ENCODE measurements around the gene KCNH6.

KCNH6 gene

DNA sequence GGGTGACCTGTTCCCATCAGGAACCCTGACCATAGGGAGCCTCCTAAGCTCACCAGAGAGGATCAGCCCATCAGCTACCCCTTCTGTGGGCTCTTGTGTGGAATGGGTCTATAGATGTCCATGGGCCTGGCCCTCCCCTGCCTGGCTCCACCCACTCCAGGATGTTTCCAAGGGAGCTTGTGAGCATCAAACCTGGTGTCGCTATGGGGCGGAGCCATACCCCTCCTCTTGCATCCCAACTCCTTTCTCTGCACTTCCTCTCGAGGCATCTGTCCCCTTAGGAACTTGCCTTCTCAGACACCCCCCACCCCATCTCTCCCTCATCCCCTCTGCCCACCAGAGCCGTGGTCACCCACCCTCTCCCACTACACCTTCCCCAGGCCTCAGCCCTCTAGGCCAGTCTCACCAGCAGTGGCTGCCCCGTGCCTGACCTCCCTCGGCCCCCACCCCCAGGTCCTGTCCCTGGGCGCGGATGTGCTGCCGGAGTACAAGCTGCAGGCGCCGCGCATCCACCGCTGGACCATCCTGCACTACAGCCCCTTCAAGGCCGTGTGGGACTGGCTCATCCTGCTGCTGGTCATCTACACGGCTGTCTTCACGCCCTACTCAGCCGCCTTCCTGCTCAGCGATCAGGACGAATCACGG, 10.4 kb downstream of the KCNH6 start:
- no peaks in the 10 kb centered on the region for H3K9me3 ChIP-seq (ENCODE audit: control insufficient read depth, low read length)
- no peak overlapping the region for H3K4me3 ChIP-seq (ENCODE audit: low read length)
- peaks cover 17% of the 10 kb centered on the region for H3K27me3 ChIP-seq (ENCODE audit: control insufficient read depth, insufficient read depth, low read length)
- H3K4me1 ChIP-seq (ENCODE audit: control insufficient read depth, insufficient read depth, low read length): no peaks in the 10 kb centered on the region
- no peak overlapping the region for H3K9ac ChIP-seq (ENCODE audit: low read length)
- no peaks in the 10 kb centered on the region for H3K36me3 ChIP-seq (ENCODE audit: control insufficient read depth, insufficient read depth, low read length)

DNA sequence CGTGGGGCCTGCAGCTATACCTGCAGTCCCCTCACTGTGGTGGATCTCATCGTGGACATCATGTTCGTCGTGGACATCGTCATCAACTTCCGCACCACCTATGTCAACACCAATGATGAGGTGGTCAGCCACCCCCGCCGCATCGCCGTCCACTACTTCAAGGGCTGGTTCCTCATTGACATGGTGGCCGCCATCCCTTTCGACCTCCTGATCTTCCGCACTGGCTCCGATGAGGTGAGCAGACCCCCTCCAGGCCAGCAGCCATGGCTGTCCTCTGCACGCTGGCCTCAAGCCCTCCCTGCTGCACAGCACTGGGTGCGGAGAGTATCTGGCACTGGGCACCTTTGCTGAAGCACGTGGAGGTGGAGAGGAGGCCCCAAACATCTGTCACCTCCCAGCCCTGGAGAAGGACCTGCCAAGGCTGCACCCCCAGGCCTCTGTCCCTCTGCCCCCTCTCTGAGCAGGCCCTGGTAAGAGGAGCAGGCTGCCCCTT, 11.0 kb downstream of the KCNH6 start:
- H3K27me3 ChIP-seq (ENCODE audit: control insufficient read depth, insufficient read depth, low read length): peaks cover 22% of the 10 kb centered on the region

DNA sequence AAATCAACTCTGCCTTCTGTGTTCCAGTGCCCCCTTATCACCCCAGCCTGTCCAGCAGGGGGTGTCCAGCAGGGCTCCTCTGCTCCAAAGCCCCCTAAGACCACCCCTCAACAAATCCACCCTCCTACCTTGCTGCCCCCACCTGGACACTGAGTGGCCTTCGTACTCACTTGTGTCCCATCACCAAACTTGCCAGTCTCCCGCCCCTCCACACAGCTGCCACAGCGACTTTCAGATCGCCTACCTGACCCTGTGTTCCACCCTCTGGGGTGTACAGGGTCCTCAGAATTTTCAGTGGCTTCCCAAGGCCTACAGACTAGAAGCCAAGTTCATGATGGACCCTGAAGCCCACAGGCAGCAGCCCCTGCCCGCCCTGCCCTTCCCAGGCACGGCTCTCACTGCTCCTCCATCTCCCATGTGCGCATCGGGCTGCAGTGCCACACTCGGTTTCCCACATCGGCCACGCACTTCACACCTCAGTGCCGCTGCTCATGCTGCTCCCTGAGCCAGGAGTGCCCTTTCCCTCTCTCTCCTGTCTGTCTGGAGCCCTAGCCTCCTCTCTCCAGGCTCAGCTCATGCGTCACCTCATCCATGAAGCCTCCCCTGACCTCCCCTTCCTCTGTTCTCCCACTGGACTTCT, 11.8 kb downstream of the KCNH6 start:
- no peaks in the 10 kb centered on the region for H3K9me3 ChIP-seq (ENCODE audit: control insufficient read depth, low read length)
- no peak overlapping the region for H3K4me3 ChIP-seq (ENCODE audit: low read length)
- no peak overlapping the region for H3K9ac ChIP-seq (ENCODE audit: low read length)
- no peaks in the 10 kb centered on the region for H3K4me1 ChIP-seq (ENCODE audit: control insufficient read depth, insufficient read depth, low read length)
- no peaks in the 10 kb centered on the region for H3K36me3 ChIP-seq (ENCODE audit: control insufficient read depth, insufficient read depth, low read length)
- H3K27me3 ChIP-seq (ENCODE audit: control insufficient read depth, insufficient read depth, low read length): peaks cover 30% of the 10 kb centered on the region

More for the DNA sequence above, 11.0 kb downstream of the KCNH6 start:
- Histone ChIP-seq H3K4me1 (ENCODE audit: control insufficient read depth, insufficient read depth, low read length) (no peaks in the 10 kb centered on the region), H3K9me3 (ENCODE audit: control insufficient read depth, low read length) (no peaks in the 10 kb centered on the region), H3K4me3 (ENCODE audit: low read length) (no peak overlapping the region), H3K36me3 (ENCODE audit: control insufficient read depth, insufficient read depth, low read length) (no peaks in the 10 kb centered on the region), H3K9ac (ENCODE audit: low read length) (no peak overlapping the region)

DNA sequence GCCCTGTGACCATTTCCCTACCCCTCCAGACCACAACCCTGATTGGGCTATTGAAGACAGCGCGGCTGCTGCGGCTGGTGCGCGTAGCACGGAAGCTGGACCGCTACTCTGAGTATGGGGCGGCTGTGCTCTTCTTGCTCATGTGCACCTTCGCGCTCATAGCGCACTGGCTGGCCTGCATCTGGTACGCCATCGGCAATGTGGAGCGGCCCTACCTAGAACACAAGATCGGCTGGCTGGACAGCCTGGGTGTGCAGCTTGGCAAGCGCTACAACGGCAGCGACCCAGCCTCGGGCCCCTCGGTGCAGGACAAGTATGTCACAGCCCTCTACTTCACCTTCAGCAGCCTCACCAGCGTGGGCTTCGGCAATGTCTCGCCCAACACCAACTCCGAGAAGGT, 12.5 kb downstream of the KCNH6 start:
- Histone ChIP-seq H3K36me3 (ENCODE audit: control insufficient read depth, insufficient read depth, low read length) (no peaks in the 10 kb centered on the region), H3K4me3 (ENCODE audit: low read length) (no peak overlapping the region), H3K9me3 (ENCODE audit: control insufficient read depth, low read length) (no peaks in the 10 kb centered on the region), H3K9ac (ENCODE audit: low read length) (no peak overlapping the region), H3K27me3 (ENCODE audit: control insufficient read depth, insufficient read depth, low read length) (peaks cover 30% of the 10 kb centered on the region), H3K4me1 (ENCODE audit: control insufficient read depth, insufficient read depth, low read length) (no peaks in the 10 kb centered on the region)

DNA sequence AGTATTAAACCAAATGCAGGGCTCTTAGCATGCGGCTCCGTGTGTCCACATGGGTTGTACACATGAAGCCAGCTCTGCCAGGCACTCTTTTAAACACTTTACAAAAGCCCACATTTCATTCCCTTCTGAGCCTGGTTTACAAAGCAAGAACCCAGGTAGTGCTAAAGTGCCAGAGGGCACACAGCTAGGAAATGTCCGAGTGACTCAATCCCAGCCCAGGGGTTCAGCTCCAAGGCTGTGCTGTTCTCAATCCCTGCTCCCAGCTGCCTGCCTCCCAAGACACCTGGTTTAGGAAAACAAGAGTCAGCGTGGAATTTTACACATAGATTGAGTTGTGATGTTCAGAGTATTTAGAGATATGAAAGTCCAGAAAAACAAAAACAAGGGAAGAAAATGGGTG, 13.8 kb downstream of the KCNH6 start:
- no peak overlapping the region for H3K9ac ChIP-seq (ENCODE audit: low read length)
- H3K9me3 ChIP-seq (ENCODE audit: control insufficient read depth, low read length): no peaks in the 10 kb centered on the region
- H3K36me3 ChIP-seq (ENCODE audit: control insufficient read depth, insufficient read depth, low read length): no peaks in the 10 kb centered on the region
- no peaks in the 10 kb centered on the region for H3K4me1 ChIP-seq (ENCODE audit: control insufficient read depth, insufficient read depth, low read length)
- H3K4me3 ChIP-seq (ENCODE audit: low read length): no peak overlapping the region
- H3K27me3 ChIP-seq (ENCODE audit: control insufficient read depth, insufficient read depth, low read length): peaks cover 30% of the 10 kb centered on the region

DNA sequence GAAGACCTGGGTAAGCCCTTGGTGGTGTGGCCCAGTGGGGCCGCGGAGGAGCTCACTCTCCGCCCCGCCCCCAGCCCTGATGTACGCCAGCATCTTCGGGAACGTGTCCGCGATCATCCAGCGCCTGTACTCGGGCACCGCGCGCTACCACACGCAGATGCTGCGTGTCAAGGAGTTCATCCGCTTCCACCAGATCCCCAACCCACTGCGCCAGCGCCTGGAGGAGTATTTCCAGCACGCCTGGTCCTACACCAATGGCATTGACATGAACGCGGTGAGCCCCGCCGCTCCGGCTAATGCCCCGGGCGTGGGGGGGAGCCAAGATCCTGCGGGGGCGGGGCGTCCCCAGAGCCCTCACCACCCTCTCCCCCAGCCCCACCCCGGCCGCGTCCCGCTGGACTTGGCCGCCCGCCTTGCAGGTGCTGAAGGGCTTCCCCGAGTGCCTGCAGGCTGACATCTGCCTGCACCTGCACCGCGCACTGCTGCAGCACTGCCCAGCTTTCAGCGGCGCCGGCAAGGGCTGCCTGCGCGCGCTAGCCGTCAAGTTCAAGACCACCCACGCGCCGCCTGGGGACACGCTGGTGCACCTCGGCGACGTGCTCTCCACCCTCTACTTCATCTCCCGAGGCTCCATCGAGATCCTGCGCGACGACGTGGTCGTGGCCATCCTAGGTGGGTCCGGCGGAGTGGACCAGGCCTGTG, 15.0 kb downstream of the KCNH6 start:
- H3K36me3 ChIP-seq (ENCODE audit: control insufficient read depth, insufficient read depth, low read length): no peaks in the 10 kb centered on the region
- peaks cover 4% of the 10 kb centered on the region for H3K4me1 ChIP-seq (ENCODE audit: control insufficient read depth, insufficient read depth, low read length)
- H3K9me3 ChIP-seq (ENCODE audit: control insufficient read depth, low read length): no peaks in the 10 kb centered on the region
- peaks cover 30% of the 10 kb centered on the region for H3K27me3 ChIP-seq (ENCODE audit: control insufficient read depth, insufficient read depth, low read length)
- no peak overlapping the region for H3K9ac ChIP-seq (ENCODE audit: low read length)
- no peak overlapping the region for H3K4me3 ChIP-seq (ENCODE audit: low read length)

DNA sequence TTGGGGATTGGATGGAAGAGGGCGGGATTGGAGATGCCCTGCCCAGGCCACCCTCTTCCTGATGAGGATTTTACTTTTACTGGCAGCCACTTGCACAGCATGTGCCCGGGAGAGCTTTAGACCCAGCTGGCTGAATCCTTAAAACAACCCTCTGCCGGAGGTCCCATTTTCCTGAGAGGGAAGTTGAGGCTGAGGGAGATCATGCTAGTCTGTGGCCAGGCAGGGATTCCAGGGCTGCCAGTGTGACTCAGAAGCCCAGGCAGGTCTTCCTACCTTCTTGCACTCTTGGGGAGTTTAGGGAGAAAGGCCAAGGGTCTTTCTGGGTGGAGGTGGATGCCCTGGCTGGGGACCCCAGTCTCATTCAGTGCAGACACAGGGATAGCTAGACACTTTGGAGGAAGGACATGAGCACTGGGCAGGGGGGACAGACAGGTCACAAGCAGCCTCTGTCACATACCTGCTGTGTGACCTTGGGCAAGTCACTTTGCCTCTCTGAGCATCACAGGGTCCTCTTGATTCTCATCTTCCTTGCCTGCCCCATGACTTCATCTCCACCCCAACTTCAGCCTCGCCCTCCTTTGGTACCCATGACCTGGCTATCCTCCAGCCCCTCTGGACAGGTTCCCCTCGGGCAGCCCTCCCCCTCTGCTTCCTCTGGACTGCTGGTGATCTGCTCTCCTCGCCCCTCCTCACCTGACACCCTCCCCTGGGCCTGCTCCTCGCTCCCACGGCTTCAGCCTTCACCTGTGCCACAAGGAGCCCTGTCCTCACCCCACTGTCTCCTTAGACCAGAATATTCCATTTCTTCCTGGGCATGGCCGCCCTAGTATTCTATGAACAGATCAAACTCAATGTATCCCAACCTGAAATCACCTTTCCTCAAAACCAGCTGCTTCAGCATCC, 15.8 kb downstream of the KCNH6 start:
- H3K4me3 ChIP-seq (ENCODE audit: low read length): no peak overlapping the region
- peaks cover 30% of the 10 kb centered on the region for H3K27me3 ChIP-seq (ENCODE audit: control insufficient read depth, insufficient read depth, low read length)
- no peak overlapping the region for H3K9ac ChIP-seq (ENCODE audit: low read length)

DNA sequence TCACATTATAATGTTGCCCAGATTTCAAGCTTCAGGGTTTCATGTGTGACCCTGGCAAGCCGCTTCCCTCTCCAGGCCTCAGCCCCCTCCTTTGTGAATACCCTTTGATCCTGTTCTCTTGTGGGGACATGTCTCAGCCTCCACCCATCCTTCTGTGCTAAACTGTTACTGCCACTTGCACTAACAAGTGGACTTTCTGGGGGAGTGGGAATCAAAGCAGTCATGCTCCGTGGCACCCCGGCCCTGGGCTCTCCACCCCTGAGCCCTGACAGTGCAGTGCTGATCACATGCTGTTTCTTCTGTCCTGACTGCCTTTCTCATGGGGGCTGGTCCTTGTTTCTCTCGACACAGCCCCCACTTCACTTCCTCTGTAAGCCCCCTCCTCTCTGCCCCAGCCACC, 17.4 kb downstream of the KCNH6 start:
- Histone ChIP-seq H3K9me3 (ENCODE audit: control insufficient read depth, low read length) (no peaks in the 10 kb centered on the region), H3K27me3 (ENCODE audit: control insufficient read depth, insufficient read depth, low read length) (peaks cover 30% of the 10 kb centered on the region)

More for the DNA sequence above, 15.8 kb downstream of the KCNH6 start:
- Histone ChIP-seq H3K9me3 (ENCODE audit: control insufficient read depth, low read length) (no peaks in the 10 kb centered on the region), H3K4me1 (ENCODE audit: control insufficient read depth, insufficient read depth, low read length) (peaks cover 6% of the 10 kb centered on the region), H3K36me3 (ENCODE audit: control insufficient read depth, insufficient read depth, low read length) (no peaks in the 10 kb centered on the region)

DNA sequence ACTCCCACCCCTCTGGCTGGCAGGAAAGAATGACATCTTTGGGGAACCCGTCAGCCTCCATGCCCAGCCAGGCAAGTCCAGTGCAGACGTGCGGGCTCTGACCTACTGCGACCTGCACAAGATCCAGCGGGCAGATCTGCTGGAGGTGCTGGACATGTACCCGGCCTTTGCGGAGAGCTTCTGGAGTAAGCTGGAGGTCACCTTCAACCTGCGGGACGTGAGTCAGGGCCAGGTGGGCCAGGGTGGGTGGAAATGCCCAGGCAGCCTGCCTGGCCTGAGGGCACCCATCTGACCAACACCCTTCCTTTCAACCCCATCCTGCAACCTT, 19.0 kb downstream of the KCNH6 start:
- Histone ChIP-seq H3K9ac (ENCODE audit: low read length) (no peak overlapping the region), H3K27me3 (ENCODE audit: control insufficient read depth, insufficient read depth, low read length) (peaks cover 27% of the 10 kb centered on the region), H3K9me3 (ENCODE audit: control insufficient read depth, low read length) (no peaks in the 10 kb centered on the region), H3K4me3 (ENCODE audit: low read length) (no peak overlapping the region), H3K4me1 (ENCODE audit: control insufficient read depth, insufficient read depth, low read length) (peaks cover 6% of the 10 kb centered on the region), H3K36me3 (ENCODE audit: control insufficient read depth, insufficient read depth, low read length) (no peaks in the 10 kb centered on the region)

More for the DNA sequence above, 17.4 kb downstream of the KCNH6 start:
- H3K9ac ChIP-seq (ENCODE audit: low read length): no peak overlapping the region
- H3K36me3 ChIP-seq (ENCODE audit: control insufficient read depth, insufficient read depth, low read length): no peaks in the 10 kb centered on the region
- H3K4me3 ChIP-seq (ENCODE audit: low read length): no peak overlapping the region
- H3K4me1 ChIP-seq (ENCODE audit: control insufficient read depth, insufficient read depth, low read length): peaks cover 6% of the 10 kb centered on the region

DNA sequence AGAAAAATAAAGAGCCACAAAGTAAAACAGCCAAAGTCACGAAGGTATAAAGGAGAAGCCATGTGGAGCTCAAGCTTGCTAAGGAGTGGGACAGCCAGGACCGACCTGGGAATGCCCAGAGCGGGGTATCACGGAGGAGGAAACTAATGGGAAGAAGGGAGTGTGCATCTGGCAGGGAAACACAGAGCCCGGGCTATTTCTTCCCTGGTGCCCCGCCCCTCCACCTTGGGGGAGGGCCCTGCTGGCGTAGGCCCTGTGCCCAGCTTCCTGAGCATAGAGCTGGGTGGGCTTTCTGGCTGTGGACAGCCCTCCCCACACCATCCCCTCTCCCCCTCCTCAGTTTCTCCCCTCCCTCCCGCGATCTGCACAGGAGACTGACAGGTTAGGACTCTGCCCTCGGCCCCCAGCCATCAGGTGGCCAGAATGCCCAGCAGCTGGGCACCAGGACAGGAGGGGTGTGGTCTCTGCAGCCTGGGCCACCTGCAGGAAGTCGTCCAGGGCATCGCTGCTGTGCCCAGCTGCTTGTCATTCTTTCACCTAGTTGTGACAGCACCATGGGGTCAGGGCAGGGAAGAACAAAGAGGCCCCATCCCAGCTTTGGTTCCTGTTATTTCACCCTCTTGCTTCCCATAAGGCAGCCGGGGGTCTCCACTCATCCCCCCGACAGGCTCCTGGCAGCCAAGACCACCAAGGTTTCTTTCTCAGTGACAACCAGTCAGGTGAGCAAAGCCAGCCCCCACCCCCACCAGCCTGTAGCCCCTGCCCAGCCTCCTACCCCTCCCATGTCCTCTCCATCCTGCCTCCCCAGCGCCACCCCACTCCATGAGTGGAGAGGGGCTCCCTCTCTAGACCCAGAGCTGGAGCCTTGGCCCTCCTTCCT, 20.0 kb downstream of the KCNH6 start:
- H3K4me3 ChIP-seq (ENCODE audit: low read length): no peak overlapping the region
- H3K36me3 ChIP-seq (ENCODE audit: control insufficient read depth, insufficient read depth, low read length): no peaks in the 10 kb centered on the region
- H3K27me3 ChIP-seq (ENCODE audit: control insufficient read depth, insufficient read depth, low read length): peaks cover 17% of the 10 kb centered on the region
- no peak overlapping the region for H3K9ac ChIP-seq (ENCODE audit: low read length)
- peaks cover 6% of the 10 kb centered on the region for H3K4me1 ChIP-seq (ENCODE audit: control insufficient read depth, insufficient read depth, low read length)
- no peaks in the 10 kb centered on the region for H3K9me3 ChIP-seq (ENCODE audit: control insufficient read depth, low read length)

DNA sequence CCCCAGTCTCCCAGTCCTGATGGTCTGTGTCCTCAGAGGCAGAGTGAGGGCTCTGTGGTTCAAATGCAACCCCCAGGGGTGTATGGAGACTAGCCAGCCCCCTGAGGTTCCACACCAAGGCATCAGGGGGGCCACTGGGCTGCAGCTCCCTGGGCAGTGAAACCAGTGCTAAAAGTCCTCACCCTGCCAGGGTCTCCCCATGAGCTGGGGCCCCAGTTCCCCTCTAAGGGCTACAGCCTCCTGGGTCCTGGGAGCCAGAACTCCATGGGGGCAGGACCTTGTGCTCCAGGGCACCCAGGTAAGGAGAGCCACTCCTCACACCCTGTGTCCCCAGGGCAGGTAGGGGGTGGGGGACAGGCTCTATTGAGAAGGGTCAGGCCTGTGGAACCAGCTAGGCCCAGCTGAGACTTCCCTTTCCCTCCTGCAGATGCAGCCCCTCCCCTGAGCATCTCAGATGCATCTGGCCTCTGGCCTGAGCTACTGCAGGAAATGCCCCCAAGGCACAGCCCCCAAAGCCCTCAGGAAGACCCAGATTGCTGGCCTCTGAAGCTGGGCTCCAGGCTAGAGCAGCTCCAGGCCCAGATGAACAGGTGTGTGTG, 20.8 kb downstream of the KCNH6 start:
- no peaks in the 10 kb centered on the region for H3K36me3 ChIP-seq (ENCODE audit: control insufficient read depth, insufficient read depth, low read length)
- no peaks in the 10 kb centered on the region for H3K9me3 ChIP-seq (ENCODE audit: control insufficient read depth, low read length)
- no peak overlapping the region for H3K4me3 ChIP-seq (ENCODE audit: low read length)
- no peak overlapping the region for H3K9ac ChIP-seq (ENCODE audit: low read length)
- H3K27me3 ChIP-seq (ENCODE audit: control insufficient read depth, insufficient read depth, low read length): peaks cover 10% of the 10 kb centered on the region
- H3K4me1 ChIP-seq (ENCODE audit: control insufficient read depth, insufficient read depth, low read length): peaks cover 6% of the 10 kb centered on the region
